Measurements from ENCODE around the gene ZNF460.
A peak's percentile ranks its signal among the peaks of the same experiment; 100 is the strongest.

Gene ZNF460

DNA sequence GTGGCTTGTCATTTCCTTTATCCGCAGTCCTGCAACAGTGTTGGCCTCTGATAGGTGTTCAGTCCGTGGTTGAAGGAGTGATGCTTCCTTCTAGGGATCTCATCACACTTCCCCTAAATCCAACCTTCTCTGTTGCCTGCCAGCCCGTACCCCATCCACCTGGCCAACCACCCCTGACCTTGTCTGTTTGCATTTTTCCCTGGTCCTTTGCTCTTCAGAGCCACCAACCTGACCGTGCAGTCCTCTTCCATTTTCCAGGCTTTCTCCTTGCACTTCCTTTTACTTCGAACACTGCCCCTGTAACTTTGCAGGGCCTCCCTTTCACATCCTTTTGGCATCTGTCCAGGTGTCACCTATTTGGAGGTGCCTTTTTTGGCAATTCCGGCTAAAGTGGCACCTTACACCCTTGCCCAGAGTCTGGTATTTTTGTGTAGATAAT is 696 bp downstream of the ZNF460 start:
- no peak for DNase-seq (ENCODE audit: extremely low read depth, low read depth)
- TF ChIP-seq, protein P1, sequence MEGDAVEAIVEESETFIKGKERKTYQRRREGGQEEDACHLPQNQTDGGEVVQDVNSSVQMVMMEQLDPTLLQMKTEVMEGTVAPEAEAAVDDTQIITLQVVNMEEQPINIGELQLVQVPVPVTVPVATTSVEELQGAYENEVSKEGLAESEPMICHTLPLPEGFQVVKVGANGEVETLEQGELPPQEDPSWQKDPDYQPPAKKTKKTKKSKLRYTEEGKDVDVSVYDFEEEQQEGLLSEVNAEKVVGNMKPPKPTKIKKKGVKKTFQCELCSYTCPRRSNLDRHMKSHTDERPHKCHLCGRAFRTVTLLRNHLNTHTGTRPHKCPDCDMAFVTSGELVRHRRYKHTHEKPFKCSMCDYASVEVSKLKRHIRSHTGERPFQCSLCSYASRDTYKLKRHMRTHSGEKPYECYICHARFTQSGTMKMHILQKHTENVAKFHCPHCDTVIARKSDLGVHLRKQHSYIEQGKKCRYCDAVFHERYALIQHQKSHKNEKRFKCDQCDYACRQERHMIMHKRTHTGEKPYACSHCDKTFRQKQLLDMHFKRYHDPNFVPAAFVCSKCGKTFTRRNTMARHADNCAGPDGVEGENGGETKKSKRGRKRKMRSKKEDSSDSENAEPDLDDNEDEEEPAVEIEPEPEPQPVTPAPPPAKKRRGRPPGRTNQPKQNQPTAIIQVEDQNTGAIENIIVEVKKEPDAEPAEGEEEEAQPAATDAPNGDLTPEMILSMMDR (IDR thresholded peaks at IDR 0.05; ENCODE audit: low read depth, low read length) = no peak

DNA sequence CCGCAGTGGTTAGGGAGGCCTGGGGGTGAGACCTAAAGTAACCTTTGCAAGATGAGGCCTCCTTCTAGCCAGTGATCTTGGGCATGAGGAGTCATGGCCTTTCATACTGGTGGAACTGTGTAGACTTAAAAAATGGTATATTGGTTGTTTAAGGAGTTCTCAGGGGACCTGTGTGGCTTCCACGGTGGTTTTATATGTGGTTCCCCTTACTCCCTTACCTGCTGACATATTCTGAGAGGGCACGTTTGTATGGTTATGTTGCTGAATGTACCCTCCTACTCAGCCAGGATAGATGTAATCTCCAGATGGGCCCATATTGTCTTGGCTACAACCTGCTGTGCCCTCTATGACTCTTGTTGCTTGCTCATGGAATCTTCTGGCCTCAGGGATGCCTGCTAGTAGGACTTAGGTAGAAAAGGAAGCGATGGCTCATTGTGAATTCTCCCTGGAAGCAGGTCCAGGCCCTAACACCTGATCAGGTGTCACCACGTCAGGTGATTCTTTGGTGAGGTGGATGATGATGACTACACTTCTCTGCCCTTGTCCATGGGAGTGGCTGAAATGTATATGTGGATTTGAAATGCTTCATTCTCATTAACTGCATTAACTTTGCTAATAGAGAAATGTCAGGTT is 1.8 kb downstream of the ZNF460 start:
- no peak for DNase-seq (ENCODE audit: extremely low read depth, low read depth)
- TF ChIP-seq, protein P1 (IDR thresholded peaks at IDR 0.05; ENCODE audit: low read depth, low read length) = no peak

DNA sequence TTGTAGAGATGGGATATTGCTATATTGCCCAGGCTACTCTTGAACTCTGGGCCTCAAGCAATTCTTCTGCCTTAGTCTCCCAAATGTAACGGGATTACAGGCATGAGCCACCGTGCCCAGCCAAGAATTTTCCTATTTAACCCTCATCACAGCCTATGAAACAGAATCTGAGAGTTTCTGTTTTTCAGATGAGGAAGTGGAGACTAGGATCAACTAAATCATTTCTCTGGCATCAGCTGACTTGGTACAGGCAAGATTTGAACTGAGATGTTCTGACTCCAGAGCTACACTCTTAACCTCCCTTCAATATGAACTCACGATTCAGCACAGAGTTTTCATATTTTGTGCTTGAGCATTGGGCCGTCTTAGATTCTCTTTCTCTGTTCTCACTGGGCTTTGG is 8.1 kb downstream of the ZNF460 start:
- no peak for DNase-seq (ENCODE audit: extremely low read depth, low read depth)
- TF ChIP-seq, protein P1 (IDR thresholded peaks at IDR 0.05; ENCODE audit: low read depth, low read length) = no peak

DNA sequence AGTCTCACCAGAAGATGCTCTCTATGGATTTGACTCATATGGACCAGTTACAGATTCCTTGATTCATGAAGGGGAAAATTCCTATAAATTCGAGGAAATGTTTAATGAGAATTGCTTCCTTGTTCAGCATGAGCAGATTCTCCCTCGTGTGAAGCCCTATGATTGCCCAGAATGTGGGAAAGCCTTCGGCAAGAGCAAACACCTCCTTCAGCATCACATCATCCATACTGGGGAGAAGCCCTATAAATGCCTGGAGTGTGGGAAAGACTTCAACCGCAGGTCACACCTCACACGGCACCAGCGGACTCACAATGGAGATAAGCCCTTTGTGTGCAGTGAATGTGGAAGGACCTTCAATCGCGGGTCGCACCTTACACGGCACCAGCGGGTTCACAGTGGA is 10.7 kb downstream of the ZNF460 start:
- TF ChIP-seq, protein P1 (IDR thresholded peaks at IDR 0.05; ENCODE audit: low read depth, low read length) = no peak
- no peak for DNase-seq (ENCODE audit: extremely low read depth, low read depth)

DNA sequence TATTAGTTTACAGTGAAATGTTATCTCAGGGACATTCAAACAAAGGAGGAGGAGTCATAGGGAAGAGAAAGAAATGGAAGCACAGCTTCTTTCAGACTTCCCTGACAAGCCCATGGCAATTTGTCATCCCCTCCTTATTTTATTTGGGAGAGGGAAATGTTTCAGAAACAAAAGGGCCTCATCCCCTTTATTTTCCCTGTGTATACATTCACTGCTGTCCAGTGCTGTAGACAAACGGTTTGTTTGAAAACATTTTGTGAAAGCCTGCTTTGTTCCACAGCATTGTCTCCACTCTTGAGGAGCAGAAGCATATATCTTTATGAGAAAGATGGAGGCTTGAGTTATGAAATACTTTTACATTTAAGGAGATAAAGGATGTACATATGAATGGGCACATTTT is 12.3 kb downstream of the ZNF460 start:
- TF ChIP-seq, protein P1 (IDR thresholded peaks at IDR 0.05; ENCODE audit: low read depth, low read length) = no peak
- no peak for DNase-seq (ENCODE audit: extremely low read depth, low read depth)

DNA sequence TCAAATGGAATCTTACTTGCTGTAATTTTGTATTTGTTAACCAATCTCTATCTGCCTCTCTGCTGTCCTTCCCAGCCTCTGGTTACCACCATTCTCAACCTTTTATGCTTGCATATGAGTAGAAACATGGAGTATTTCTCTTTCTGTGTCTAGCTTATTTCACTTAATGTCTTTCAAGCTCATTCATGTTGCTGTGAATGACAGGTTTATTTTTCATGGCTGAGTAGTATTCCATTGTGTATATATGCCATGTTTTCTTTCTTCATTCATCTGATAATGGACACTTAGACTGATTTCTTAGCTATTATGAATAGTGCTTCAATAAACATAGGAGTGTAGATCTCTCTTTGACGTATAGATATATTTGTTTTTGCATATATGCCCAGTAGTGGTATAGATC is 13.4 kb downstream of the ZNF460 start:
- no peak for DNase-seq (ENCODE audit: extremely low read depth, low read depth)
- TF ChIP-seq, protein P1 (IDR thresholded peaks at IDR 0.05; ENCODE audit: low read depth, low read length) = no peak

DNA sequence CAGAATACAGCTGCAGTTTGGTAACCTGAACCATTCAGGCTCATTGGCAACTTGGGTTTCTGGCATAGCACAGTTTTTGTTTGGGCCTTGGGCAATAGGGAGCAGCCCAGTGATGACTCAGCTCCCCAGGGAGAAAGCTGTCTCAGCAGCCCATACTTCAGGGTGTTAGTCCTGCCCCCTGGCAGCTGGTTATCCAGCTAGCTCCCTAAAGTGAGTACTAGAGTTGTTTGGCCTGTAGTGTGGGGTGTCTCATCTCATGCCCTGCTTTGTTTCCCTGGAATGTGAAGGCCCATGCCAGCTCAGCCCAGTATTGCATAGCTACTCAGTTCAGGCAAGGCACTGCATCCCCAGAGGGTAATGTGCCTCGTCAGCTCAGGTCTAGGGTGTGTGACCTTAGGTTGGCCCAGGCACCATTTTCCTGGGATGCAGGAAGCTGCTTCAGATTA is 21.8 kb downstream of the ZNF460 start:
- DNase-seq (ENCODE audit: extremely low read depth, low read depth) = peak; percentile 86
- TF ChIP-seq, protein P1 (IDR thresholded peaks at IDR 0.05; ENCODE audit: low read depth, low read length) = no peak; the same call in 1 of the 2 replicates

Data from AG09319 (cell line).